Esophagus muscularis mucosa (tissue), 4 donors: Measurements from ENCODE around the gene OTOP1. TPM values are rescaled to one million over a fixed set of nuclear protein-coding genes. Genes with fewer than 3 reads are reported as not detected.
"Not testable (repeated sequence)": the region's sequence is repeated elsewhere in the genome, so short reads cannot be mapped to it uniquely, and the experiment has no call there.

Experiments used
- DNase-seq: peaks from one replicate; pipeline ENCODE4 v3.0.0-alpha.2; 2017; ENCODE audit errors: extremely low spot score
- H3K27ac ChIP-seq, 4 donors: fragments of 200-600 bp; sonication (generic); replicated peaks in 1 of 4; 1 replicate in 3 of 4; 2 replicates in 1 of 4; pipeline ENCODE4 v1.5.1; 2016 to 2019; ENCODE audit warnings: mild to moderate bottlenecking in 1 of 4
- H3K27me3 ChIP-seq, 4 donors: fragments of 200-600 bp; sonication (generic); one replicate each; pipeline versions ENCODE4 v1.5.1 to v1.6.0; 2016 to 2019
- H3K36me3 ChIP-seq, 4 donors: fragments of 200-600 bp; sonication (generic); one replicate each; pipeline ENCODE4 v1.5.1; 2016 to 2019
- H3K4me1 ChIP-seq, 4 donors: fragments of 200-600 bp; sonication (generic); one replicate each; pipeline ENCODE4 v1.5.1; 2016 to 2019
- H3K4me3 ChIP-seq, 4 donors: fragments of 200-600 bp; sonication (generic); 1 replicate in 2 of 4; 2 replicates in 2 of 4; pipeline ENCODE4 v1.5.1; 2016 to 2019; ENCODE audit warnings: mild to moderate bottlenecking in 4 of 4, moderate library complexity in 1 of 4
- H3K9me3 ChIP-seq, 4 donors: fragments of 200-600 bp; sonication (generic); 1 replicate in 3 of 4; 2 replicates in 1 of 4; pipeline ENCODE4 v1.5.1; 2016 to 2019
- CTCF ChIP-seq, 3 experiments: fragments of 200-600 bp in 2 of 3; fragments of 450-650 bp in 1 of 3; sonication (generic) in 2 of 3; IDR thresholded peaks; one replicate each; pipeline ENCODE4 v1.5.1; 2017 to 2019; ENCODE audit warnings: antibody characterized with exemption in 3 of 3, mild to moderate bottlenecking in 2 of 3, moderate library complexity in 1 of 3
- EP300 ChIP-seq: sonication (generic); formaldehyde crosslinking; IDR thresholded peaks from one replicate; pipeline ENCODE4 v1.6.1; 2017; ENCODE audit warnings: antibody characterized with exemption
- POLR2A ChIP-seq: fragments of 450-650 bp; IDR thresholded peaks from one replicate; pipeline ENCODE4 v1.6.1; 2017; ENCODE audit warnings: antibody characterized with exemption, moderate library complexity, mild to moderate bottlenecking, low read depth
- POLR2AphosphoS5 ChIP-seq, 2 donors: sonication (generic); formaldehyde crosslinking; IDR thresholded peaks; one replicate each; pipeline ENCODE4 v1.6.1; 2017; ENCODE audit warnings: antibody characterized with exemption in 2 of 2
- WGBS: methylation state at CpG from one replicate; pipeline ENCODE4 v1.1.5; 2018; 5-methylcytosine and 5-hydroxymethylcytosine counted together
- intact Hi-C: fragments of 100-400 bp; cut with DNase I; formaldehyde crosslinking; loops from one replicate; pipeline ENCODE4 v1.15.1; 2023
- total RNA-seq, 4 donors: library from RNA; depleted of rRNA; stranded (reverse); fragments of >200 nt; gene quantifications; one replicate each; pipeline versions ENCODE4 v1.1.0 to v1.2.1, GENCODE V29; 2016

OTOP1 gene
- total RNA-seq, 4 donors from 2014 or later, result not detected

- H3K27ac ChIP-seq, result no peak overlapping the region
- no peak for TF ChIP-seq POLR2A
- no peak for TF ChIP-seq CTCF (IDR thresholded peaks at IDR 0.05)
- no peak for TF ChIP-seq EP300
These were observed 22.4 kb downstream of the OTOP1 start for GRCh38 chr4:4204401-4204745.

GRCh38 chr4:4203688-4204400 lies 22.9 kb downstream of the OTOP1 start:
- intact Hi-C loops, result no loop called here
- WGBS, result 84% methylated on average over 9 of the region's 10 CpGs
- no peaks in the 10 kb centered on the region for H3K36me3 ChIP-seq
- H3K27me3 ChIP-seq, result peaks cover 0 to 28% (median 0%) of the 10 kb centered on the region in 4 donors
- no peak for TF ChIP-seq EP300
- TF ChIP-seq POLR2AphosphoS5 (IDR thresholded peaks at IDR 0.05), result no peak
- TF ChIP-seq POLR2A, result no peak
- no peak for TF ChIP-seq CTCF (IDR thresholded peaks at IDR 0.05)
- DNase-seq, result no peak
- H3K4me1 ChIP-seq, result no peaks in the 10 kb centered on the region
- no peak overlapping the region for H3K27ac ChIP-seq
- H3K4me3 ChIP-seq, result no peak overlapping the region
- no peaks in the 10 kb centered on the region for H3K9me3 ChIP-seq

More at GRCh38 chr4:4204401-4204745, 22.4 kb downstream of the OTOP1 start:
- no peak for DNase-seq
- H3K4me3 ChIP-seq, result no peak overlapping the region
- peaks cover 0 to 30% (median 0%) of the 10 kb centered on the region in 4 donors for H3K27me3 ChIP-seq
- H3K4me1 ChIP-seq, result no peaks in the 10 kb centered on the region
- 61% methylated on average over 3 of the region's 3 CpGs for WGBS
- no peaks in the 10 kb centered on the region for H3K9me3 ChIP-seq
- intact Hi-C loops, result no loop called here
- no peaks in the 10 kb centered on the region for H3K36me3 ChIP-seq

GRCh38 chr4:4202510-4202909 lies 24.2 kb downstream of the OTOP1 start:
- TF ChIP-seq POLR2AphosphoS5 (IDR thresholded peaks at IDR 0.05), result no peak
- no peak for TF ChIP-seq POLR2A
- TF ChIP-seq EP300, result no peak
- TF ChIP-seq CTCF (IDR thresholded peaks at IDR 0.05), result no peak
- peaks cover 0 to 31% (median 0%) of the 10 kb centered on the region in 4 donors for H3K27me3 ChIP-seq
- no peak overlapping the region for H3K4me3 ChIP-seq
- 75% methylated on average over 1 of the region's 4 CpGs for WGBS
- H3K9me3 ChIP-seq, result no peaks in the 10 kb centered on the region
- no peaks in the 10 kb centered on the region for H3K4me1 ChIP-seq
- no peak overlapping the region for H3K27ac ChIP-seq
- no peak for DNase-seq
- H3K36me3 ChIP-seq, result no peaks in the 10 kb centered on the region
- intact Hi-C loops, result no loop called here

- DNase-seq, result no peak
- Histone ChIP-seq H3K36me3 (no peaks in the 10 kb centered on the region), H3K4me3 (no peak overlapping the region), H3K9me3 (no peaks in the 10 kb centered on the region), H3K27ac (no peak overlapping the region), H3K27me3 (peaks cover 0 to 34% (median 0%) of the 10 kb centered on the region in 4 donors), H3K4me1 (no peaks in the 10 kb centered on the region)
- intact Hi-C loops, result no loop called here
- 61% methylated on average over 4 of the region's 4 CpGs for WGBS
- TF ChIP-seq POLR2A, result no peak
- no peak for TF ChIP-seq EP300
- TF ChIP-seq CTCF (IDR thresholded peaks at IDR 0.05), result no peak
- TF ChIP-seq POLR2AphosphoS5 (IDR thresholded peaks at IDR 0.05), result no peak
These were observed 26.1 kb downstream of the OTOP1 start for GRCh38 chr4:4200624-4201023.

GRCh38 chr4:4195354-4195753 lies 31.4 kb downstream of the OTOP1 start:
- TF ChIP-seq POLR2AphosphoS5 (IDR thresholded peaks at IDR 0.05) (no peak), CTCF (IDR thresholded peaks at IDR 0.05) (no peak)
- no peaks in the 10 kb centered on the region for H3K36me3 ChIP-seq
- H3K4me1 ChIP-seq, result no peaks in the 10 kb centered on the region
- WGBS, result 81% methylated on average over 3 of the region's 3 CpGs
- intact Hi-C loops, result no loop called here
- no peak overlapping the region for H3K27ac ChIP-seq
- no peak overlapping the region for H3K4me3 ChIP-seq
- H3K9me3 ChIP-seq, result no peaks in the 10 kb centered on the region
- H3K27me3 ChIP-seq, result peaks cover 0 to 40% (median 0%) of the 10 kb centered on the region in 4 donors
- DNase-seq, result no peak

- DNase-seq, H3K36me3 ChIP-seq, H3K9me3 ChIP-seq, H3K4me3 ChIP-seq, H3K4me1 ChIP-seq, intact Hi-C loops, H3K27ac ChIP-seq: not testable (repeated sequence)
- H3K27me3 ChIP-seq, result peaks cover 0 to 40% (median 0%) of the 10 kb centered on the region in 4 donors
- WGBS, result 84% methylated on average over 2 of the region's 3 CpGs
These were observed 38.2 kb downstream of the OTOP1 start for GRCh38 chr4:4188557-4188956.
